ENCODE measurements around the gene LAMB4.

The LAMB4 gene

GRCh38 chr7:107989618-107990373 is 140.4 kb downstream of the LAMB4 start:
- no peak for DNase-seq

GRCh38 chr7:107982918-107983389 is 147.2 kb downstream of the LAMB4 start:
- DNase-seq, result no peak

- no peak for DNase-seq
Observed at GRCh38 chr7:107982042-107982840, 147.9 kb downstream of the LAMB4 start.

DNA sequence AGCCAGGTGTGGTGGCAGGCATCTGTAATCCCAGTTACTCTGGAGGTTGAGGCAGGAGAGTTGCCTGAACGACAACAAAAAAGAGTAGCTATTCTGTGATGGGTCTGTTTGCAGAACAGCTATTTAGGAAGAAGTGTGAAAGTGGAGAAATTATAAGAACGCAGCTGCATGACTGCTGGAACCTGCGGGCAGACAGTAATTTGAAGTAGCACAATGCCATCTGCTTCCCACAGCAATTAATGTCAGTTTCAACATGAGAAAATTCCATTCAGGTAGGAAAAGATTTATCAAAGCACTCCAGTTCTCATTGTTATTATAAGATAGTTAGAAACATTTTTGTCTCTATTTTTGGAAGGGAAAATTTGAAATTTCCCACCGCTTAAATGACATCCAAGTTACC is 148.7 kb downstream of the LAMB4 start:
- DNase-seq, result no peak

DNA sequence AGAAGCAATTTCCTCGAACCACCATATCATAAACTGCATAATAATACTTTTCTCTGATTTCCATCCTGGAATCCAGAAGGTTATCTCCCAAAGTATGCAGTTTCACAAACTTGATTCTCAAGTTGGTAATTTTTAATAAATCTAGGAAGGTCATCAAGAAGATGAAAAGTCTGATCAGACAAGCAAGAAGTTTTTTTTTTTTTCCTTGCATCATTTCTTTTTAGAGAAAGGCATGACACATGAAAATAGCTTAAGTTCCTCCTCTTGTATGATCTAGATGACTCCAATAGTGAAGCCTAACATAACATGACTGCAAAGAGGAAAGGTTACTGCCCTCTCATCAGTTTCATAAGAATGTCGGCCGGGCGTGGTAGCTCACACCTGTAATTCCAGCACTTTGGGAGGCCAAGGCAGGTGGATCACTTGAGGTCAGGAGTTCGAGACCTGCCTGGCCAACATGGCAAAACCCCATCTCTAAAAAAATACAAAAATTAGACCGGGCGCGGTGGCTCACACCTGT is 149.4 kb downstream of the LAMB4 start:
- no peak for DNase-seq

DNA sequence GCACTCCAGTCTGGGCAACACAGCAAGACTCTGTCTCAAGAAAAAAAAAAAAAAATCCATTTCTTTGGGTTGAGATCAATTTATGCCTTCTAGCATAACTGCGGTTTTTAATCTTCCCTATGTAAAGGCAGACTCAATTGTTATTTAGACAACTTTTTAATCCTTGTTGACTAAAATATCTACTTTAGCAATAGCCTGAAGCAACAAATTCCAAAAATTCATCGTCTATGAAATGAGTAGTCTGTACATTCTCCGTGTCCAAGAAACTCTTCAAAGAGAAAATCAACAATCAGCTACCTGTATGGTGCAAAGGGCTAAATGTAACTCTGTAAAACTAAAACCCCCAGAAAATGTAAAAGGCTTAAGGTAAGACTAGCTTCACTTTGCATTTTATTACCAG is 150.0 kb downstream of the LAMB4 start:
- DNase-seq, result no peak

GRCh38 chr7:107978815-107979408 is 151.2 kb downstream of the LAMB4 start:
- DNase-seq, result no peak

GRCh38 chr7:107977048-107977447 is 153.1 kb downstream of the LAMB4 start:
- no peak for DNase-seq

- DNase-seq, result no peak
Observed at GRCh38 chr7:107976620-107977019, 153.5 kb downstream of the LAMB4 start.

GRCh38 chr7:107975394-107976013 is 154.7 kb downstream of the LAMB4 start:
- no peak for DNase-seq

DNA sequence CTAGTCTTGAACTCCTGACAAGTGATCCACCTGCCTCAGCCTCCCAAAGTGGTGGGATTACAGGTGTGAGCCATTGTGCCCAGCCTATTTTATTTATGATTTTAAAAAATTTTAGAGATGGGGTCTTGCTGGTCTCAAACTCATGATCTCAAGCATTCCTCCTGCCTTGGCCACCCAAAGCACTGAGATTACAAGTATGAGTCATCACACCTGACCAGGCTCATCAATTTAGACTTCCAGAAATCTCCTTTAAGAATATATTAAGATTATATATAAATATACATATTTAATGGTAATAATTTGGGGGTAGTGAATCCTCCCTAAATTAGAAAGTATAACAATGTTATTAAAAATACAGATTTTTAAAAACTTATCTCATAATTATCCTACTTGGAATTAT is 156.3 kb downstream of the LAMB4 start:
- no peak for DNase-seq

Measured in hippocampal formation (tissue), 2 donors.